HEK293T (cell line): Measurements from ENCODE around the gene CHST7.

Source experiments
- ARNT ChIP-seq: fragments of 450-650 bp; IDR thresholded peaks from 2 replicates; pipeline ENCODE4 v1.6.1; 2017; ENCODE audit warnings: mild to moderate bottlenecking
- BHLHE40 ChIP-seq: fragments of 450-650 bp; IDR thresholded peaks from 2 replicates; pipeline ENCODE4 v1.6.1; 2016; ENCODE audit warnings: mild to moderate bottlenecking, moderate library complexity, borderline replicate concordance
- CTBP1 ChIP-seq: fragments of 450-650 bp; IDR thresholded peaks from 2 replicates; pipeline ENCODE4 v1.6.1; 2016; ENCODE audit warnings: borderline replicate concordance
- ELF4 ChIP-seq: fragments of 450-650 bp; IDR thresholded peaks from 2 replicates; pipeline ENCODE4 v1.6.1; 2017; ENCODE audit warnings: antibody characterized with exemption
- FOXA1 ChIP-seq: fragments of 450-650 bp; IDR thresholded peaks from 2 replicates; pipeline ENCODE4 v1.6.1; 2016; ENCODE audit warnings: mild to moderate bottlenecking
- FOXK2 ChIP-seq: fragments of 450-650 bp; IDR thresholded peaks from 2 replicates; pipeline ENCODE4 v1.6.1; 2016; ENCODE audit warnings: mild to moderate bottlenecking
- FOXM1 ChIP-seq: fragments of 450-650 bp; IDR thresholded peaks from 2 replicates; pipeline ENCODE4 v1.6.1; 2017; ENCODE audit warnings: mild to moderate bottlenecking, borderline replicate concordance
- HDGF ChIP-seq: fragments of 450-650 bp; IDR thresholded peaks from 2 replicates; pipeline ENCODE4 v1.6.1; 2017; ENCODE audit warnings: antibody characterized with exemption, borderline replicate concordance
- LEF1 ChIP-seq: fragments of 450-650 bp; IDR thresholded peaks from 2 replicates; pipeline ENCODE4 v1.6.1; 2017; ENCODE audit warnings: mild to moderate bottlenecking, borderline replicate concordance
- SP1 ChIP-seq: fragments of 450-650 bp; IDR thresholded peaks from 2 replicates; pipeline ENCODE4 v1.6.1; 2017
- SUZ12 ChIP-seq: fragments of 450-650 bp; IDR thresholded peaks from 2 replicates; pipeline ENCODE4 v1.6.1; 2016; ENCODE audit warnings: mild to moderate bottlenecking
- TARDBP ChIP-seq: fragments of 450-650 bp; IDR thresholded peaks from 2 replicates; pipeline ENCODE4 v1.6.1; 2016
- ZNF384 ChIP-seq: fragments of 450-650 bp; IDR thresholded peaks from 2 replicates; pipeline ENCODE4 v1.6.1; 2016
- TF ChIP-seq, protein P1 (sequence below): fragments of 450-650 bp; IDR thresholded peaks from 2 replicates; pipeline ENCODE4 v1.6.1; 2016

DNA sequence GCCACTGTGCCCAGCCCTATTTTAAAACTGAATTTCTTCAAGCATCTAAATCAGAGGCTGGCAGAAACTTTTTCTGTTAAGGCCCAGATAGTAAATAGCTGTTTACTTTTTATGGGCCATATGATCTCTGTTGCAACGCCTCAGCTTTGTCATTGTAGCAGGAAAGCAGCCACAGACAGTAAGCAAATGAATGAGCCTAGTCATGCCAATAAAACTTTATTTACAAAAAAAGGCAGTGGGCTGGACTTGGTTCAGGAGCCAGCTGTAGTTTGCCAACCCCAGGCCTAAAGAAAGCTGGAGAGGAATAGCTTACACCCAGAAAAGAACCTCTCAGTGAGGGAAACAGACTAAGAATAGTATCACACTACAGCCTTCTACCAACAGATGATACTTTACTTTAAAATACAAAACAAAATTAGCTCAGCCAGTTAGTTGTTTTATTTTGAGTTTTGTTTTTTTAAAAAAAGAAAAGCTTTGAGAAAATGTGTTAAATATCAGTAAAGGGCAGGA lies 25.5 kb downstream of the CHST7 start:
- TF ChIP-seq ZNF384 (no peak), CTBP1 (no peak), SP1 (no peak), ELF4 (no peak), BHLHE40 (no peak), FOXA1 (no peak), FOXK2 (no peak), FOXM1 (no peak), ARNT (no peak), HDGF (no peak), SUZ12 (no peak), LEF1 (no peak), TARDBP (no peak)
- TF ChIP-seq, protein P1, sequence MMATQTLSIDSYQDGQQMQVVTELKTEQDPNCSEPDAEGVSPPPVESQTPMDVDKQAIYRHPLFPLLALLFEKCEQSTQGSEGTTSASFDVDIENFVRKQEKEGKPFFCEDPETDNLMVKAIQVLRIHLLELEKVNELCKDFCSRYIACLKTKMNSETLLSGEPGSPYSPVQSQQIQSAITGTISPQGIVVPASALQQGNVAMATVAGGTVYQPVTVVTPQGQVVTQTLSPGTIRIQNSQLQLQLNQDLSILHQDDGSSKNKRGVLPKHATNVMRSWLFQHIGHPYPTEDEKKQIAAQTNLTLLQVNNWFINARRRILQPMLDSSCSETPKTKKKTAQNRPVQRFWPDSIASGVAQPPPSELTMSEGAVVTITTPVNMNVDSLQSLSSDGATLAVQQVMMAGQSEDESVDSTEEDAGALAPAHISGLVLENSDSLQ, result no peak
